GM19372 (cell line): ENCODE results near the gene TMEM222.

ENCODE experiments used
- ATAC-seq: cut with Tn5 transposase; IDR thresholded peaks from one replicate; pipeline ENCODE4 v1.9.1; 2021; ENCODE audit warnings: mild to moderate bottlenecking, low read depth, moderate library complexity; ENCODE audit not compliant: unreplicated experiment

The TMEM222 gene

GRCh38 chr1:27357281-27358037, 35.5 kb downstream of the TMEM222 start:
- no peak for ATAC-seq

DNA sequence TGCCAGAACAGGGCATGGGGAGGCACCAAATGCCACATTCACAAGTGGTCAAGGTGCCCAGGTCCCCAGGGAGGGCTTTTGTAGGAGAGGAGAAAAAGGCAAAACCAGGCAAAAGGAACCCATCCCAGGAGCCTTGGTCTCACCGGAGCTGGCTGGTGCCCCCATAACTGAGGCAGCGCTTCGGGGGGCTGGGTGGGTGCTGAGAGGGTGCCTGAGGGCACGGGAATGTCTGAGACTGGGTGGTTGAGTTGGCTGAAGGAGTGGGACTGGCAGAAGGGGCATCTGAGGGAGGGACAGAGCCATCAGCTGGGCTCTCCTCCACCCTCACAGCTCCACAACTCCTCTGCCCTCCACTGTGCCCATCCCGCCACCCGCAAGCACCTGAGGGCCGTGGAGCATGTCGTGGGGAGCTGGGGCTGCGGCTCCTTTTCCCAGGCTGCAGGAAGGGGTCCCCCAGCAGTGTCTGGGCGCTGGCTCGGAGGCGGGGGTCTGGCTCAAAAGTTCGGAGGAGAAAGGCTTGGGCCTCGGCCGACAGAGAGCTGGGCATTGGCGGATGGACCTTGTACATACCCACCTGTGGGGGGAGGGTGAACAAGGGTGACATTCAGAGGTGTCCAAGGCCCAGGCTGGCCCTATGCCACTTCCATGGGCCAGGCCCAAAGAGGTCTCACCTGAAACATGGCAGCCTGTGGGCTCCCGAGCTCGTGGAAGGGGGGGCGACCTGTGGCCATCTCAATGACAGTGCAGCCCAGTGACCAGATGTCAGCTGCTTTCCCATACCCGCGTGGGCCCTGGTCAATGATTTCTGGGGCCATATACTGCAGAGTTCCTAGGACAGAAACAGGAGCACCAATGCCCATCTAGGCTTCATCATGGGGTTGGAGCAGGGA, 36.3 kb downstream of the TMEM222 start:
- ATAC-seq: no peak

DNA sequence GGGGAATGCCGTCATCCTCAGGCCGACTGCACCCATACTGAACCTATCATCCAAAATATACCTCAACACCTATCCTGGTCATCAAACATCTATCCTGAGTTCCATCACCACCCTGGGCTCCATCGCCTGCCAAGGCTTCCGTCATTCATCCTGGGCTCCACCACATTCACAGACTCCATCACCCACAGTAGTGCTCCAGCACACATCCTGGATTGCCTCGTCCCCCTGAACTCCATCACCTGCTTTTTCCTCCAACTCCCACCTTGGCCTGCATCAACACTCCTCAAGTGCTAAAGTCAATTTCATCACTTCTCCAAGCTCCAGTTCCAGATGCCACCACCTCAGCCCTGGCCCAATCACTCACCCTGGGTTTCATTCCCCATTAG, 37.0 kb downstream of the TMEM222 start:
- ATAC-seq: no peak

GRCh38 chr1:27359822-27360158, 37.8 kb downstream of the TMEM222 start:
- ATAC-seq: no peak

- ATAC-seq: no peak
These were observed 38.4 kb downstream of the TMEM222 start for GRCh38 chr1:27360159-27361043.

- no peak for ATAC-seq
These were observed 39.1 kb downstream of the TMEM222 start for GRCh38 chr1:27361044-27361402.

GRCh38 chr1:27361553-27361952, 39.6 kb downstream of the TMEM222 start:
- no peak for ATAC-seq

DNA sequence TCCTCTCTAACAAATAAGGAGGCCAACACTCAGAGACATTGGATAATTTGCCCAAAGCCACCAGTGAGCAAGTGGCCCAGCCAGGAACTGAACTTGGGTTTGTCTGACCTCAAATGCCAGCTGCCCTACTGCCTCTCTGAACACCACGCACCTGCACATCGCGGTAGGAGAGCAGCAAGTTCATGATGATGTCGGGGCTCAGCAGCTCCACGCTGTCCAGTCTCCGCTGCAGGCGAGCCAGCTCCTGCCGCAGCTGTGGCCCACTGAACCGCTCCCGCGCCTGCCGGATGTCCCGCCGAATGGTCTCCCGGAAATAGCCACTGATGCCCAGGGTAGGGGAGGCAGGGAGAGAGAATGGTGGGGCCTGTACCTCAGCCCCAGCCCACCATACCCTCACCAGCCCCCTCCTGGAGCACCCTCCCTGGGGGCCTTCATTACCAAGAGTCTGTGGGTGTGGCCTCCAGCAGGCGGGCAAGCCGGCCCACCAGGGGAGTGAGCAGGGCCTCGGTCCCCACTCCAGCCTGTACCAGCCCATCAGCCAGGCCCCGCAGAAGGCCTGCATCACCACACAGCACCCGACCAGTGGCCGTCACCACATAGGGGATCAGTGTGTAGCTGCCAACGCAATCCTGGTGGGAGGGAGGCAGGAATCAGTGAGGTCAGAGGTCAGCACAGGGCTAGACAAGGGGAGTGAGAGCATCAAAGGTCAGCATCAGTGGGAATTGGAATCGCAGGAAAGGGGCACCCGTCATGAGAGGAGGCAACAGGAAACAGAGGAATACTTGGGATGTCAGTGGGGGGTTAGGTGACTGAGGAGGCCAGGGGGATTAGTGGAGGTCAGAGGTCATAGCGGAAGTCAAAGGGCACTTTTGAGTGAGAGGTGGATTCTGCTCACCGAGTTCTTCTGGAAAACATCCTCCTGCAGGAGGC, 42.1 kb downstream of the TMEM222 start:
- no peak for ATAC-seq

GRCh38 chr1:27364696-27365371, 42.9 kb downstream of the TMEM222 start:
- no peak for ATAC-seq

DNA sequence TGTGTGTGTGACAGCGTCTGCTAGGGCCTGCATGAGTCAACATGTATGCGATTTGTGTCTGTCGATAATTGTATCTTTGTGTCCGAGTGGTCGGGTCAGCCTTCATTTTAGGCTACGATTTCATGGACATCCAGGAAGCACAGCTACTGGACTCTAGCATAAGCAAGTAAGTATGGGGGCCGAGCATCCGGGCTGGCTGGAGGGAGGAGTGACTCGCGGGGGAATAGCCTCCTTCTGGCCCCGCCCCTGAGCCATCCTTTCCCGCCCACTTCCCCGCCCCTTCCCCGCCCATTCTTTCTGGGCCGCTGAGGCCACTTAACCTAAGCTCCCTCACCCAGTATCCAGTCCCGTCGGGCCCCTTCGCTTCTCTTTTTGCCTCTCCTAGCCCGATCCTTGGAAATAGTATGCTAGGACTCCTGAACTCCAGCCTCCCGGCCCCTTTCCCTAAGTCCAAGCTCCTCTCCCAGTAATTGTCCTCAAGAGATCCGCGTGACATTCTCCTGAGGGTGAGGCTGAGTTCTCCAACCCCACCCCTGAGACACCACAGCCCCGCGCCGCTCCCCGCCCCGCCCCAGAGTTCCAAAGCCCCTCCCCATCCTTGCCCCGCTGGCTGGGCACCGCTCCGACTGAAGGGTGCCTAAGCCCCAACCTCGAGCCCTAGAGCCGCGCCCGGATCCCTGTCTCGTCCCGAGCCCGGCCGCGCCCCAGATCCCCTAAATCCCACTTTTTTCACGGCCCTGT, 43.6 kb downstream of the TMEM222 start:
- ATAC-seq: peak; percentile 44

DNA sequence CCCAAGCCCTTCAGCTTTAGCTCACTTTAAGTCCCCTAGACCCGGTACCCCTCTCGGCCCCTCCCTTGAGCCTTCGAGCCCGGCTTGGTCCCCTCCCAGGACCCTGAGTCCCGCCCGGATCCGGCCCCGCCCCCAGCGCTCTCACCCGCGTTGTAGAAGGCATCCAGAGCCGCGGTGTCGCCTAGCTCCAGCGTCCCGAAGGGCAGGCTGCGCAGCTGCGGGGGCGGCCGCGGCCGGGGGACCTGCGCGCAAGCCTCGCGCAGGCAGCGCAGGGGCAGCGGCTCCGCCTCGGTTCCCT, 44.1 kb downstream of the TMEM222 start:
- ATAC-seq: no peak

DNA sequence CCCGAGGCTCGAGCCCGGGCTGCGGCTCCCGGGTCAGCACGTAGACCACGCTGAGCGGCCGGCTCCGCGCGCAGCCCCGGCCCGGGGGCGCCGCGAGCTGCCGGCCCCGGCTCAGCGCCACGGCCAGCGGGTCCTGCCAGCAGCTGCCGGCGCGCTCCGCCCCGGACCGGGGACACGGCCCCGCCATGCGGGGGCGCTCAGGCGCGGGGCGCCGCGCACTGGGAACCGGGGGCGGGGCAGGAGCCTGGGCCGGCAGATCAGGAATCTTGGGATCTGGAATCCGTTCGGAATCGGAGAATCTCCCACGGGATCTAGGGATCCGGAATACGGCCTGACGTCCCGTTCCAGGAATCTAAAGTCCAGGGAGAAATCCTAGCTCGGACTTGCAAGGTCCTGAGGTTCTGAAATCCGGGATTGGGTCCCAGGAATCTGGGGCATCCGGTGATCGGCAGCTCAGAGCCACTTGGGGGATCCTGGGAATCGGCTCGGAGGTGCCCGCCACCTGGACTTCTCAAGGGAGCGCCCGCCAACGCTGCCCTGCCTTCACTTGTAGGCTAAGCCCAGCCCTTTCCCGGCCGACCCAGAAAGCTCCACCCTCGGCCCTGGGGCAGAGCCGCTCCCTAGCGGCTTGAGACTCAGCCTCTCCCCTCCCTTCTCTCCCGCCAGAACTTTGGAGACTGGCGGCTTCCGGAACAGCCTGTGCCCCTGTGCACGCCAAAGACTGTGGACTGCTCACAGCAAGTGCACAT, 44.6 kb downstream of the TMEM222 start, which contains the start of gene MAP3K6:
Gene MAP3K6, minus strand, starts transcription at position 551 of the 749 bp plus-strand sequence. Its CDS starts 364 bp downstream, at position 187.
- ATAC-seq: no peak

GRCh38 chr1:27367160-27367650, 45.2 kb downstream of the TMEM222 start:
- no peak for ATAC-seq

GRCh38 chr1:27368869-27369582, 47.1 kb downstream of the TMEM222 start:
- ATAC-seq: no peak

DNA sequence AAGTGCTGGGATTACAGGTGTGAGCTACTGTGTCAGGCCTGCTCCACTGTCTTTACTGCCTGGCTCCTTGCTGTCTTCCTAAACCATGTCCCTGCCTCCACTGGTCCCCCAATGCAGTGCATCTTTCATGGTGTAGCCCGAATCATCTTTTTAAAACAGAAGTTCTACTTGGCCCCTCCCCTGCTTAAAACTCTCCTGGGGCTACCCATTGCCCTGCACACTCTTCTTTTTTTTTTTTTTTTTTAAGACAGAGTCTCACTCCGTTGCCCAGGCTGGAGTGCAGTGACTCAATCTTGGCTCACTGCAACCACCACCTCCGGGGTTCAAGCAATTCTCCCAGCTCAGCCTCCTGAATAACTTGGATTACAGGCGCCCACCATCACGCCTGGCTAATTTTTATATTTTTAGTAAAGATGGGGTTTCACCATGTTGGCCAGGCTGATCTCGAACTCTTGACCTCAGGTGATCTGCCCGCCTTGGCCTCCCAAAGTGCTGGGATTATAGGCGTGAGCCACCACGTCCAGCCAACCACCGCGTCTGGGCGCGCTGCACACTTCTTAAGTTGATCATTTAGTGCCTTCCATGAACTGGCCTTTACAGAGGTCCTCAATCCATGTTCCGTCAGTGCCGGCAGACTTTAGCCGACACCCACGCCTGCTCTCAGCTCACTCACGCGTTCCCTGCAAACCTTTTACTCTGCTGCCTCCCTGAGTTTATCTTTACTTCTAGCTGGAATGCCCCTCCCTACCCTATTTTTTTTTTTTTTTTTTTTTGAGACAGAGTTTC, 50.3 kb downstream of the TMEM222 start:
- ATAC-seq: no peak
